Liver (tissue), 9 donors: ENCODE measurements around the gene ARHGEF35. TPM values are rescaled to one million over a fixed set of nuclear protein-coding genes. Genes with fewer than 3 reads are reported as not detected.

Experiments
- DNase-seq: peaks from one replicate; pipeline ENCODE4 v3.0.0-alpha.2; 2017; ENCODE audit warnings: low spot score
- H3K27ac ChIP-seq, 2 donors: one replicate each; pipeline ENCODE4 v1.7.0; 2013; ENCODE audit warnings: inconsistent platforms in 2 of 2, low read length in 2 of 2, control low read depth in 1 of 2, low read depth in 1 of 2, mild to moderate bottlenecking in 1 of 2
- H3K27me3 ChIP-seq, 4 donors: one replicate each; pipeline versions ENCODE4 v1.6.1 to v1.7.0; 2013; ENCODE audit warnings: low read length in 3 of 4, inconsistent platforms in 1 of 4, mild to moderate bottlenecking in 1 of 4, moderate library complexity in 1 of 4; ENCODE audit not compliant: control insufficient read depth in 4 of 4, insufficient read depth in 4 of 4
- H3K36me3 ChIP-seq, 4 donors: one replicate each; pipeline versions ENCODE4 v1.6.1 to v1.7.0; 2013; ENCODE audit warnings: low read length in 3 of 4, mild to moderate bottlenecking in 3 of 4, low read depth in 1 of 4, moderate library complexity in 1 of 4; ENCODE audit not compliant: control insufficient read depth in 4 of 4, insufficient read depth in 3 of 4
- H3K4me1 ChIP-seq, 4 donors: one replicate each; pipeline versions ENCODE4 v1.6.1 to v1.7.0; 2013; ENCODE audit warnings: low read length in 3 of 4, mild to moderate bottlenecking in 3 of 4, moderate library complexity in 1 of 4; ENCODE audit not compliant: control insufficient read depth in 4 of 4, insufficient read depth in 4 of 4
- H3K4me3 ChIP-seq, 3 donors: one replicate each; pipeline versions ENCODE4 v1.6.1 to v1.7.0; 2013; ENCODE audit warnings: low read length in 3 of 3, control low read depth in 1 of 3, low read depth in 1 of 3, mild to moderate bottlenecking in 1 of 3
- H3K9ac ChIP-seq, 2 donors: one replicate each; pipeline ENCODE4 v1.7.0; 2013; ENCODE audit warnings: low read length in 2 of 2, mild to moderate bottlenecking in 2 of 2, moderate library complexity in 2 of 2, control low read depth in 1 of 2, low read depth in 1 of 2
- H3K9me3 ChIP-seq, 4 donors: one replicate each; pipeline versions ENCODE4 v1.6.1 to v1.7.0; 2013; ENCODE audit warnings: low read length in 3 of 4; ENCODE audit not compliant: control insufficient read depth in 4 of 4
- EGR1 ChIP-seq, 2 donors: IDR thresholded peaks; 2 replicates each; pipeline ENCODE4 v1.6.1; 2016 to 2018; ENCODE audit warnings: antibody characterized with exemption in 2 of 2, low read depth in 2 of 2
- FOXA1 ChIP-seq: IDR thresholded peaks from 2 replicates; pipeline ENCODE4 v1.6.1; 2016; ENCODE audit warnings: antibody characterized with exemption
- FOXA2 ChIP-seq: IDR thresholded peaks from 2 replicates; pipeline ENCODE4 v1.6.1; 2016; ENCODE audit warnings: antibody characterized with exemption
- HNF4G ChIP-seq: IDR thresholded peaks from 2 replicates; pipeline ENCODE4 v1.6.1; 2016; ENCODE audit warnings: antibody characterized with exemption
- JUND ChIP-seq, 2 donors: IDR thresholded peaks; 2 replicates each; pipeline ENCODE4 v1.6.1; 2016; ENCODE audit warnings: antibody characterized with exemption in 2 of 2
- NR2F2 ChIP-seq: IDR thresholded peaks from 2 replicates; pipeline ENCODE4 v1.6.1; 2016; ENCODE audit warnings: antibody characterized with exemption
- RXRA ChIP-seq, 2 donors: IDR thresholded peaks; 2 replicates each; pipeline ENCODE4 v1.6.1; 2017 to 2018; ENCODE audit warnings: antibody characterized with exemption in 2 of 2, mild to moderate bottlenecking in 1 of 2
- SP1 ChIP-seq: IDR thresholded peaks from 2 replicates; pipeline ENCODE4 v1.6.1; 2018; ENCODE audit warnings: antibody characterized with exemption, mild to moderate bottlenecking
- TAF1 ChIP-seq: conservative IDR thresholded peaks from 2 replicates; pipeline ENCODE4 v1.6.1; 2016; ENCODE audit warnings: antibody characterized with exemption, mild to moderate bottlenecking
- YY1 ChIP-seq: IDR thresholded peaks from 2 replicates; pipeline ENCODE4 v1.6.1; 2016; ENCODE audit warnings: antibody characterized with exemption, mild to moderate bottlenecking
- WGBS: extraction: QIAGEN DNeasy Blood & Tissue Kit; methylation state at CpG from one replicate; pipeline ENCODE4 v1.1.7; 2013; 5-methylcytosine and 5-hydroxymethylcytosine counted together
- polyA plus RNA-seq, 2 donors: library from polyadenylated mRNA; stranded (reverse) in 1 of 2; unstranded in 1 of 2; fragments of 200-250 nt in 1 of 2; fragments of >200 nt in 1 of 2; fragmentation: Nextera tagmentation in 1 of 2; extraction: Ambion mirVana in 1 of 2; gene quantifications; one replicate each; pipeline versions ENCODE4 v1.2.1 to v1.2.3, GENCODE V29; 2013 to 2015
- total RNA-seq, 2 donors: library from RNA; depleted of rRNA; stranded (reverse); fragments of >200 nt; gene quantifications; one replicate each; pipeline ENCODE4 v1.2.3, GENCODE V29; 2014
- TF ChIP-seq, protein P1 (sequence below): fragments of 150-350 bp; IDR thresholded peaks from 2 replicates; pipeline ENCODE4 v1.5.1; 2017; ENCODE audit warnings: improper control_type of control experiment, low read depth, low read length; ENCODE audit not compliant: missing input control
- TF ChIP-seq, protein P2 (sequence below): IDR thresholded peaks from 2 replicates; pipeline ENCODE4 v1.6.1; 2016; ENCODE audit warnings: antibody characterized with exemption
- TF ChIP-seq, protein P3 (sequence below): IDR thresholded peaks from 2 replicates; pipeline ENCODE4 v1.6.1; 2016; ENCODE audit warnings: antibody characterized with exemption
- TF ChIP-seq, protein P4 (sequence below): IDR thresholded peaks from 2 replicates; pipeline ENCODE4 v1.6.1; 2016; ENCODE audit warnings: antibody characterized with exemption, mild to moderate bottlenecking
- TF ChIP-seq, protein P5 (sequence below): IDR thresholded peaks from 2 replicates; pipeline ENCODE4 v1.6.1; 2016; ENCODE audit warnings: antibody characterized with exemption
- donor health status: healthy.
- donor health status: healthy.
- donor health status: healthy.
- donor health status: healthy.
- donor health status: healthy.

ARHGEF35 gene
- total and polyA plus RNA-seq, 4 donors: 1.3 to 4.6 (median 3.1) TPM

DNA sequence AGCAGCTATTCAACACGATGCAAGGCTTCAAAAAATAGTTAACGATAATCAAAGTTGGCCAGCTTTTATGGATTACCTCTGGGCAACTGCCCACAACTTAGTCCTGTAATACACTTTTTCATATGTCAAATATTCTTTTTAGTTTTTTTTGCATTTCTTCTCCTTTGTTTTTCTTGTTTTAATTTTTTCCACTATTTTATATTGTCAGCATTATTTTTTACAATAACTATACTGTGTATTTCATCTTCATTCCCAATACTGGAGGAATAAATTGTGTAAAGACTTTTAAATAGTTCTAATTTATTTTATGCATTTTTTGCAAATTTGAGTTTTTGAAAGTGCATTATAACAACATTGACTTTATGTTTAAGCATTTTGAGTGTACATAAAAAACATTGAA is 30.8 kb downstream of the ARHGEF35 start:
- Histone ChIP-seq H3K4me1 (no peaks in the 10 kb centered on the region), H3K4me3 (no peak overlapping the region), H3K9ac (no peak overlapping the region), H3K27ac (no peak overlapping the region), H3K36me3 (no peaks in the 10 kb centered on the region), H3K9me3 (peaks cover 0 to 1% (median 0%) of the 10 kb centered on the region in 4 donors), H3K27me3 (no peaks in the 10 kb centered on the region)
- DNase-seq: no peak
- TF ChIP-seq, protein P1, sequence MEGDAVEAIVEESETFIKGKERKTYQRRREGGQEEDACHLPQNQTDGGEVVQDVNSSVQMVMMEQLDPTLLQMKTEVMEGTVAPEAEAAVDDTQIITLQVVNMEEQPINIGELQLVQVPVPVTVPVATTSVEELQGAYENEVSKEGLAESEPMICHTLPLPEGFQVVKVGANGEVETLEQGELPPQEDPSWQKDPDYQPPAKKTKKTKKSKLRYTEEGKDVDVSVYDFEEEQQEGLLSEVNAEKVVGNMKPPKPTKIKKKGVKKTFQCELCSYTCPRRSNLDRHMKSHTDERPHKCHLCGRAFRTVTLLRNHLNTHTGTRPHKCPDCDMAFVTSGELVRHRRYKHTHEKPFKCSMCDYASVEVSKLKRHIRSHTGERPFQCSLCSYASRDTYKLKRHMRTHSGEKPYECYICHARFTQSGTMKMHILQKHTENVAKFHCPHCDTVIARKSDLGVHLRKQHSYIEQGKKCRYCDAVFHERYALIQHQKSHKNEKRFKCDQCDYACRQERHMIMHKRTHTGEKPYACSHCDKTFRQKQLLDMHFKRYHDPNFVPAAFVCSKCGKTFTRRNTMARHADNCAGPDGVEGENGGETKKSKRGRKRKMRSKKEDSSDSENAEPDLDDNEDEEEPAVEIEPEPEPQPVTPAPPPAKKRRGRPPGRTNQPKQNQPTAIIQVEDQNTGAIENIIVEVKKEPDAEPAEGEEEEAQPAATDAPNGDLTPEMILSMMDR: no peak
- no peak for TF ChIP-seq RXRA (IDR thresholded peaks at IDR 0.05)
- TF ChIP-seq, protein P2, sequence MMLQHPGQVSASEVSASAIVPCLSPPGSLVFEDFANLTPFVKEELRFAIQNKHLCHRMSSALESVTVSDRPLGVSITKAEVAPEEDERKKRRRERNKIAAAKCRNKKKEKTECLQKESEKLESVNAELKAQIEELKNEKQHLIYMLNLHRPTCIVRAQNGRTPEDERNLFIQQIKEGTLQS: no peak
- WGBS: 86% methylated on average over 2 of the region's 2 CpGs

DNA sequence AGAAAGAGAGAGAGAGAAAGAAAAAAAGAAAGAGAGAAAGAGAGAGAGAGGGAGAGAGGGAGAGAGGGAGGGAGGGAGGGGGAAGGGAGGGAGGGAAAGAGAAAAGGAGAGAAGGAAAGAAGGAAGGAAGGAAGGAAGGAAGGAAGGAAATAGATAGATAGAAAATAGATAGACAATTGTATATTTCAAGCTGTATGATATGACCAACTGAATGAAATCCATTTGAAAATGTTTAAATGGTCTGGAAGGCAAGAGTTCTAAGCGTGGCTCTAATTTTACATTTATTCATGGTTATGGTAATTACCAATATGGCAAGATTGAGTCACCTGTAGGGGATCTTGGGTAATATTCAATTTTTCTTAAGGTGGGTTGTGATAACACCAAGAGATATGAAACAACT is 36.8 kb downstream of the ARHGEF35 start:
- Histone ChIP-seq H3K36me3 (no peaks in the 10 kb centered on the region), H3K27ac (no peak overlapping the region), H3K9me3 (peaks cover 0 to 1% (median 0%) of the 10 kb centered on the region in 4 donors), H3K9ac (no peak overlapping the region), H3K4me1 (no peaks in the 10 kb centered on the region), H3K4me3 (no peak overlapping the region), H3K27me3 (no peaks in the 10 kb centered on the region)
- TF ChIP-seq, protein P3, sequence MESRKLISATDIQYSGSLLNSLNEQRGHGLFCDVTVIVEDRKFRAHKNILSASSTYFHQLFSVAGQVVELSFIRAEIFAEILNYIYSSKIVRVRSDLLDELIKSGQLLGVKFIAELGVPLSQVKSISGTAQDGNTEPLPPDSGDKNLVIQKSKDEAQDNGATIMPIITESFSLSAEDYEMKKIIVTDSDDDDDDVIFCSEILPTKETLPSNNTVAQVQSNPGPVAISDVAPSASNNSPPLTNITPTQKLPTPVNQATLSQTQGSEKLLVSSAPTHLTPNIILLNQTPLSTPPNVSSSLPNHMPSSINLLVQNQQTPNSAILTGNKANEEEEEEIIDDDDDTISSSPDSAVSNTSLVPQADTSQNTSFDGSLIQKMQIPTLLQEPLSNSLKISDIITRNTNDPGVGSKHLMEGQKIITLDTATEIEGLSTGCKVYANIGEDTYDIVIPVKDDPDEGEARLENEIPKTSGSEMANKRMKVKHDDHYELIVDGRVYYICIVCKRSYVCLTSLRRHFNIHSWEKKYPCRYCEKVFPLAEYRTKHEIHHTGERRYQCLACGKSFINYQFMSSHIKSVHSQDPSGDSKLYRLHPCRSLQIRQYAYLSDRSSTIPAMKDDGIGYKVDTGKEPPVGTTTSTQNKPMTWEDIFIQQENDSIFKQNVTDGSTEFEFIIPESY: no peak
- TF ChIP-seq EGR1 (IDR thresholded peaks at IDR 0.05; ENCODE audit: low read depth in 2 of 2): no peak
- 93% methylated on average over 1 of the region's 1 CpG for WGBS
- DNase-seq: no peak

DNA sequence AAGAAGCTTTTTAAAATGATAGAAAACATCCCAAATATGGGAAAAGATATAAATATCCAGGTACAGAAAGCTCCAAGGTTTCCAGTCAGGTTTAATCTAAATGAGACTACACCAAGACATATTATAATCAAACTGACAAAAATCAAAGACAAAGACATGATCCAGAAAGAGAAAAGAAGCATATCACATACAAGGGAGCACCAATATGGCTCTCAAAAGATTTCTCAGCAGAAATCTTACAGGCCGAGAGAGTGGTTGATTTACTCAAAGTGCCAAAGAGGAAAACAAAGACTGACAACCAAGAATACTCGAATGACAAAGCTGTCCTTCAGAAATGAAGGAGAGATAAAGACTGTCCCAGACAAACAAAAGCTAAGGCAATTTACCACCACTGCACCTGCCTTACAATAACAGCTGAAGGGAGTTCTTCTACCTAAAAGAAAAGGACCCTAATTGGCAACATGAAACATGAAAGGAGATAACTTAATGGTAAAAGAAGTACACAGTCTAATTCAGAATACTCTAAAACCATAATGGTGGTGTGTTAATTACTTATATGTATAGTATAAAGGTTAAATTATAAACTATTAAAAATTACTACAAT is 47.3 kb downstream of the ARHGEF35 start:
- peaks cover 0 to 5% (median under 1%) of the 10 kb centered on the region in 4 donors for H3K4me1 ChIP-seq
- H3K27me3 ChIP-seq: no peaks in the 10 kb centered on the region
- 83% methylated on average over 2 of the region's 2 CpGs for WGBS
- no peak overlapping the region for H3K9ac ChIP-seq
- no peak for DNase-seq
- H3K9me3 ChIP-seq: peaks cover 2 to 30% (median 6%) of the 10 kb centered on the region in 4 donors
- no peak overlapping the region for H3K4me3 ChIP-seq
- TF ChIP-seq SP1: no peak
- TF ChIP-seq, protein P4, sequence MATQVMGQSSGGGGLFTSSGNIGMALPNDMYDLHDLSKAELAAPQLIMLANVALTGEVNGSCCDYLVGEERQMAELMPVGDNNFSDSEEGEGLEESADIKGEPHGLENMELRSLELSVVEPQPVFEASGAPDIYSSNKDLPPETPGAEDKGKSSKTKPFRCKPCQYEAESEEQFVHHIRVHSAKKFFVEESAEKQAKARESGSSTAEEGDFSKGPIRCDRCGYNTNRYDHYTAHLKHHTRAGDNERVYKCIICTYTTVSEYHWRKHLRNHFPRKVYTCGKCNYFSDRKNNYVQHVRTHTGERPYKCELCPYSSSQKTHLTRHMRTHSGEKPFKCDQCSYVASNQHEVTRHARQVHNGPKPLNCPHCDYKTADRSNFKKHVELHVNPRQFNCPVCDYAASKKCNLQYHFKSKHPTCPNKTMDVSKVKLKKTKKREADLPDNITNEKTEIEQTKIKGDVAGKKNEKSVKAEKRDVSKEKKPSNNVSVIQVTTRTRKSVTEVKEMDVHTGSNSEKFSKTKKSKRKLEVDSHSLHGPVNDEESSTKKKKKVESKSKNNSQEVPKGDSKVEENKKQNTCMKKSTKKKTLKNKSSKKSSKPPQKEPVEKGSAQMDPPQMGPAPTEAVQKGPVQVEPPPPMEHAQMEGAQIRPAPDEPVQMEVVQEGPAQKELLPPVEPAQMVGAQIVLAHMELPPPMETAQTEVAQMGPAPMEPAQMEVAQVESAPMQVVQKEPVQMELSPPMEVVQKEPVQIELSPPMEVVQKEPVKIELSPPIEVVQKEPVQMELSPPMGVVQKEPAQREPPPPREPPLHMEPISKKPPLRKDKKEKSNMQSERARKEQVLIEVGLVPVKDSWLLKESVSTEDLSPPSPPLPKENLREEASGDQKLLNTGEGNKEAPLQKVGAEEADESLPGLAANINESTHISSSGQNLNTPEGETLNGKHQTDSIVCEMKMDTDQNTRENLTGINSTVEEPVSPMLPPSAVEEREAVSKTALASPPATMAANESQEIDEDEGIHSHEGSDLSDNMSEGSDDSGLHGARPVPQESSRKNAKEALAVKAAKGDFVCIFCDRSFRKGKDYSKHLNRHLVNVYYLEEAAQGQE: no peak
- TF ChIP-seq, protein P2: no peak
- TF ChIP-seq NR2F2: no peak
- TF ChIP-seq, protein P3: no peak
- no peak for TF ChIP-seq JUND (IDR thresholded peaks at IDR 0.05)
- no peak for TF ChIP-seq TAF1
- no peak for TF ChIP-seq FOXA1
- TF ChIP-seq EGR1 (IDR thresholded peaks at IDR 0.05; ENCODE audit: low read depth in 2 of 2): no peak
- no peak for TF ChIP-seq HNF4G
- no peak for TF ChIP-seq YY1
- TF ChIP-seq, protein P5, sequence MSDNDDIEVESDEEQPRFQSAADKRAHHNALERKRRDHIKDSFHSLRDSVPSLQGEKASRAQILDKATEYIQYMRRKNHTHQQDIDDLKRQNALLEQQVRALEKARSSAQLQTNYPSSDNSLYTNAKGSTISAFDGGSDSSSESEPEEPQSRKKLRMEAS: no peak
- TF ChIP-seq RXRA (IDR thresholded peaks at IDR 0.05): no peak
- no peak for TF ChIP-seq FOXA2
- no peaks in the 10 kb centered on the region for H3K36me3 ChIP-seq
- no peak overlapping the region for H3K27ac ChIP-seq
